Measurements from ENCODE around the gene TP73. TPM values are rescaled to one million over a fixed set of nuclear protein-coding genes. Genes with fewer than 3 reads are reported as not detected.

The TP73 gene
- total RNA-seq, 1 donor from 2014 or later = 13.0 TPM

GRCh38 chr1:3703786-3704371 is 51.6 kb downstream of the TP73 start:
- TF ChIP-seq CTCF (IDR thresholded peaks at IDR 0.05; ENCODE audit: partially characterized antibody, unreplicated experiment) = no peak
- Mint-ChIP-seq H3K27me3 (ENCODE audit: unreplicated experiment) (peaks cover 6% of the 10 kb centered on the region), H3K36me3 (ENCODE audit: unreplicated experiment) (no peaks in the 10 kb centered on the region), H3K9me3 (ENCODE audit: unreplicated experiment) (peaks cover under 1% of the 10 kb centered on the region), H3K27ac (ENCODE audit: unreplicated experiment) (no peak overlapping the region), H3K4me1 (ENCODE audit: low read depth, unreplicated experiment) (peaks cover 17% of the 10 kb centered on the region), H3K4me3 (ENCODE audit: unreplicated experiment) (no peak overlapping the region)
- no peak for DNase-seq

- H3K27ac Mint-ChIP-seq (ENCODE audit: unreplicated experiment) = no peak overlapping the region
- H3K27me3 Mint-ChIP-seq (ENCODE audit: unreplicated experiment) = peaks cover 9% of the 10 kb centered on the region
- no peak overlapping the region for H3K4me3 Mint-ChIP-seq (ENCODE audit: unreplicated experiment)
- H3K4me1 Mint-ChIP-seq (ENCODE audit: low read depth, unreplicated experiment) = peaks cover 7% of the 10 kb centered on the region
- no peak for TF ChIP-seq CTCF (IDR thresholded peaks at IDR 0.05; ENCODE audit: partially characterized antibody, unreplicated experiment)
- H3K36me3 Mint-ChIP-seq (ENCODE audit: unreplicated experiment) = no peaks in the 10 kb centered on the region
- H3K9me3 Mint-ChIP-seq (ENCODE audit: unreplicated experiment) = no peaks in the 10 kb centered on the region
- DNase-seq = no peak
Observed at GRCh38 chr1:3705341-3705950, 53.1 kb downstream of the TP73 start.

GRCh38 chr1:3706651-3707297 is 54.5 kb downstream of the TP73 start:
- H3K4me3 Mint-ChIP-seq (ENCODE audit: unreplicated experiment) = no peak overlapping the region
- H3K27me3 Mint-ChIP-seq (ENCODE audit: unreplicated experiment) = peaks cover 9% of the 10 kb centered on the region
- DNase-seq = no peak
- H3K4me1 Mint-ChIP-seq (ENCODE audit: low read depth, unreplicated experiment) = peaks cover 12% of the 10 kb centered on the region
- no peaks in the 10 kb centered on the region for H3K9me3 Mint-ChIP-seq (ENCODE audit: unreplicated experiment)
- no peak overlapping the region for H3K27ac Mint-ChIP-seq (ENCODE audit: unreplicated experiment)
- TF ChIP-seq CTCF (IDR thresholded peaks at IDR 0.05; ENCODE audit: partially characterized antibody, unreplicated experiment) = no peak
- no peaks in the 10 kb centered on the region for H3K36me3 Mint-ChIP-seq (ENCODE audit: unreplicated experiment)

- DNase-seq = no peak
- Mint-ChIP-seq H3K9me3 (ENCODE audit: unreplicated experiment) (no peaks in the 10 kb centered on the region), H3K27me3 (ENCODE audit: unreplicated experiment) (peaks cover 11% of the 10 kb centered on the region), H3K4me3 (ENCODE audit: unreplicated experiment) (no peak overlapping the region), H3K27ac (ENCODE audit: unreplicated experiment) (no peak overlapping the region), H3K36me3 (ENCODE audit: unreplicated experiment) (no peaks in the 10 kb centered on the region), H3K4me1 (ENCODE audit: low read depth, unreplicated experiment) (peaks cover 17% of the 10 kb centered on the region)
- TF ChIP-seq CTCF (IDR thresholded peaks at IDR 0.05; ENCODE audit: partially characterized antibody, unreplicated experiment) = no peak
Observed at GRCh38 chr1:3707298-3707938, 55.1 kb downstream of the TP73 start.

Data from glutamatergic neuron (in vitro differentiated cells).